H1 (cell line): ENCODE results near the gene C18orf54. TPM values are rescaled to one million over a fixed set of nuclear protein-coding genes. Genes with fewer than 3 reads are reported as not detected.

Experiments
- CTCF ChIA-PET: fragments of 300-600 bp; sonication (Branson Sonifier 250); formaldehyde crosslinking; loops from one replicate; lab custom pipeline; 2021; ENCODE audit not compliant: partially characterized antibody; lab: Charles Lee
- POLR2A ChIA-PET: fragments of 300-600 bp; sonication (Branson Sonifier 250); formaldehyde crosslinking; loops from one replicate; lab custom pipeline; 2021; ENCODE audit warnings: inconsistent platforms; ENCODE audit not compliant: partially characterized antibody; lab: Charles Lee
- DNase-seq, 2 experiments: peaks; one replicate each; pipeline versions ENCODE4 v3.0.0 to v3.0.0-alpha.2; 2010 to 2022; ENCODE audit warnings: low spot score in 2 of 2, low read depth in 1 of 2, mixed read lengths in 1 of 2
- FAIRE-seq: peaks from 2 replicates; lab custom pipeline; 2011; peaks lifted over from hg19 to GRCh38; lab: Jason Lieb, UNC
- H2AFZ ChIP-seq: 2 replicates; pipeline ENCODE4 v1.8.1; 2012; ENCODE audit warnings: low read length, inconsistent platforms
- H2AK5ac ChIP-seq: 2 replicates; pipeline ENCODE4 v1.6.1; 2013; ENCODE audit warnings: low read depth, low read length
- H2BK120ac ChIP-seq: replicated peaks from 2 replicates; pipeline ENCODE3; 2013; ENCODE audit warnings: low read depth, low read length, inconsistent platforms
- H2BK12ac ChIP-seq: 2 replicates; pipeline ENCODE4 v1.6.1; 2013; ENCODE audit warnings: low read depth, low read length
- H2BK15ac ChIP-seq: 2 replicates; pipeline ENCODE4 v1.6.1; 2013; ENCODE audit warnings: low read length
- H2BK20ac ChIP-seq: 2 replicates; pipeline ENCODE4 v1.6.1; 2013; ENCODE audit warnings: low read length
- H2BK5ac ChIP-seq: 2 replicates; pipeline ENCODE4 v1.6.1; 2013; ENCODE audit warnings: low read depth, low read length
- H3K14ac ChIP-seq: 2 replicates; pipeline ENCODE4 v1.6.1; 2013; ENCODE audit warnings: inconsistent platforms; ENCODE audit not compliant: insufficient read length
- H3K18ac ChIP-seq: 2 replicates; pipeline ENCODE4 v1.6.1; 2013; ENCODE audit warnings: low read length; ENCODE audit errors: extremely low read depth
- H3K23ac ChIP-seq: 2 replicates; pipeline ENCODE4 v1.6.1; 2013; ENCODE audit warnings: inconsistent platforms; ENCODE audit not compliant: insufficient read length
- H3K23me2 ChIP-seq: 2 replicates; pipeline ENCODE4 v1.6.1; 2013; ENCODE audit warnings: low read depth, low read length
- H3K27ac ChIP-seq: 2 replicates; pipeline ENCODE4 v1.6.1; 2011; ENCODE audit warnings: low read depth, low read length, inconsistent platforms
- H3K27me3 ChIP-seq, 4 experiments: replicated peaks in 1 of 4; 1 replicate in 1 of 4; 2 replicates in 3 of 4; pipeline versions ENCODE4 v1.6.1 to v1.8.1; 2011 to 2013; ENCODE audit warnings: low read length in 3 of 4, mild to moderate bottlenecking in 3 of 4, inconsistent platforms in 2 of 4, mixed read lengths in 2 of 4, moderate library complexity in 1 of 4; ENCODE audit not compliant: control insufficient read depth in 3 of 4, insufficient read depth in 3 of 4; ENCODE audit errors: extremely low read depth in 1 of 4
- H3K36me3 ChIP-seq, 4 experiments: 2 replicates each; pipeline versions ENCODE4 v1.6.1 to v1.8.1; 2011 to 2013; ENCODE audit warnings: mild to moderate bottlenecking in 4 of 4, low read length in 3 of 4, moderate library complexity in 2 of 4, control low read depth in 1 of 4, inconsistent platforms in 1 of 4; ENCODE audit not compliant: insufficient read depth in 4 of 4, control insufficient read depth in 2 of 4
- H3K4ac ChIP-seq: replicated peaks from 2 replicates; pipeline ENCODE3; 2013; ENCODE audit warnings: low read length, low read depth, mixed read lengths, inconsistent platforms; ENCODE audit not compliant: insufficient read length
- H3K4me1 ChIP-seq, 4 experiments: replicated peaks in 1 of 4; 1 replicate in 1 of 4; 2 replicates in 3 of 4; pipeline versions ENCODE4 v1.6.1 to v1.8.1; 2011 to 2013; ENCODE audit warnings: low read length in 3 of 4, inconsistent platforms in 2 of 4, mixed read lengths in 1 of 4; ENCODE audit not compliant: insufficient read depth in 4 of 4, control insufficient read depth in 3 of 4
- H3K4me2 ChIP-seq, 2 experiments: 2 replicates each; pipeline versions ENCODE4 v1.6.1 to v1.8.1; 2011 to 2013; ENCODE audit warnings: low read depth in 2 of 2, low read length in 2 of 2, control low read depth in 1 of 2, inconsistent platforms in 1 of 2, mild to moderate bottlenecking in 1 of 2; ENCODE audit not compliant: insufficient read depth in 1 of 2
- H3K4me3 ChIP-seq, 4 experiments: fragments of 200-600, 300-600 bp in 1 of 4; sonication (generic), shearing (Covaris generic), sonication (Bioruptor Twin) in 1 of 4; 2 replicates each; pipeline versions ENCODE4 v1.5.1 to v1.8.1; 2011 to 2016; ENCODE audit warnings: low read length in 4 of 4, low read depth in 3 of 4, control low read depth in 2 of 4, inconsistent platforms in 2 of 4, mild to moderate bottlenecking in 2 of 4, mixed read lengths in 1 of 4, moderate library complexity in 1 of 4; ENCODE audit not compliant: insufficient read depth in 2 of 4; ENCODE audit errors: extremely low read depth in 1 of 4
- H3K56ac ChIP-seq: replicated peaks from 2 replicates; pipeline ENCODE3; 2013; ENCODE audit warnings: low read depth, mild to moderate bottlenecking, mixed read lengths, low read length, inconsistent platforms; ENCODE audit not compliant: insufficient read length
- H3K79me1 ChIP-seq: 2 replicates; pipeline ENCODE4 v1.6.1; 2013; ENCODE audit warnings: low read depth, low read length, control low read depth
- H3K79me2 ChIP-seq, 2 experiments: 2 replicates each; pipeline versions ENCODE4 v1.6.1 to v1.8.1; 2012 to 2013; ENCODE audit warnings: low read length in 2 of 2, mild to moderate bottlenecking in 2 of 2, inconsistent platforms in 1 of 2; ENCODE audit not compliant: insufficient read depth in 2 of 2, control insufficient read depth in 1 of 2
- H3K9ac ChIP-seq, 4 experiments: replicated peaks in 1 of 4; 1 replicate in 1 of 4; 2 replicates in 3 of 4; pipeline versions ENCODE4 v1.6.1 to v1.8.1; 2011 to 2013; ENCODE audit warnings: low read depth in 3 of 4, low read length in 3 of 4, control low read depth in 2 of 4, mild to moderate bottlenecking in 2 of 4, moderate library complexity in 2 of 4, inconsistent platforms in 1 of 4; ENCODE audit errors: extremely low read depth in 1 of 4
- H3K9me3 ChIP-seq, 2 experiments: 2 replicates each; pipeline versions ENCODE4 v1.6.1 to v1.8.1; 2012 to 2013; ENCODE audit warnings: mild to moderate bottlenecking in 2 of 2, moderate library complexity in 2 of 2, control low read depth in 1 of 2, inconsistent platforms in 1 of 2, low read depth in 1 of 2, low read length in 1 of 2, mixed read lengths in 1 of 2; ENCODE audit not compliant: insufficient read depth in 2 of 2
- H4K20me1 ChIP-seq, 2 experiments: replicated peaks in 1 of 2; 2 replicates each; pipeline versions ENCODE3 to v1.8.1; 2011 to 2013; ENCODE audit warnings: inconsistent platforms in 2 of 2, low read length in 2 of 2, mild to moderate bottlenecking in 1 of 2; ENCODE audit not compliant: insufficient read depth in 2 of 2, control insufficient read depth in 1 of 2
- H4K5ac ChIP-seq: 2 replicates; pipeline ENCODE4 v1.6.1; 2013; ENCODE audit warnings: low read length, low read depth, mixed read lengths, inconsistent platforms; ENCODE audit not compliant: insufficient read length
- H4K8ac ChIP-seq: 2 replicates; pipeline ENCODE4 v1.8.0; 2013; ENCODE audit warnings: mild to moderate bottlenecking, moderate library complexity, low read length, inconsistent platforms; ENCODE audit not compliant: insufficient read depth; ENCODE audit errors: extremely low read depth
- H4K91ac ChIP-seq: replicated peaks from 2 replicates; pipeline ENCODE3; 2013; ENCODE audit warnings: low read length, mixed read lengths, inconsistent platforms; ENCODE audit not compliant: insufficient read length
- CREB1 ChIP-seq: IDR thresholded peaks from 2 replicates; pipeline ENCODE4 v1.6.1; 2012; ENCODE audit warnings: inconsistent platforms
- JUND ChIP-seq: IDR thresholded peaks from 2 replicates; pipeline ENCODE4 v1.6.1; 2011; ENCODE audit warnings: mild to moderate bottlenecking, improper control_type of control experiment, low read length
- RBBP5 ChIP-seq: IDR thresholded peaks from 2 replicates; pipeline ENCODE4 v1.7.1; 2012; ENCODE audit warnings: low read depth, mild to moderate bottlenecking, inconsistent platforms, low read length, moderate library complexity, borderline replicate concordance
- TAF1 ChIP-seq: IDR thresholded peaks from 2 replicates; pipeline ENCODE4 v1.6.1; 2011; ENCODE audit warnings: mild to moderate bottlenecking, low read depth, low read length
- USF2 ChIP-seq: IDR thresholded peaks from 2 replicates; pipeline ENCODE4 v1.6.1; 2011; ENCODE audit warnings: low read length, improper control_type of control experiment
- WGBS, 2 experiments: shearing (Covaris generic) in 1 of 2; methylation state at CpG; one replicate each; pipeline versions ENCODE4 v1.1.6 to v1.1.7; 2013 to 2015; ENCODE audit warnings: low lambda C conversion rate in 2 of 2, mixed read lengths in 2 of 2, inconsistent platforms in 1 of 2, low coverage in 1 of 2, missing lambda C conversion rate in 1 of 2; ENCODE audit not compliant: insufficient replicate concordance in 2 of 2, insufficient coverage in 1 of 2, insufficient read length in 1 of 2; ENCODE audit errors: extremely low coverage in 1 of 2, missing lambda C conversion rate in 1 of 2; 5-methylcytosine and 5-hydroxymethylcytosine counted together
- polyA plus RNA-seq, 7 experiments: library from polyadenylated mRNA; depleted of rRNA in 3 of 7; stranded (reverse) in 5 of 7; unstranded in 2 of 7; fragments of >200 nt in 5 of 7; fragments of 200-250 nt in 2 of 7; gene quantifications; 1 replicate in 5 of 7; 2 replicates in 1 of 7; 4 replicates in 1 of 7; pipeline versions ENCODE4 v1.2.1 to v1.2.3, GENCODE V29; 2011 to 2013; ENCODE audit warnings: missing spikeins in 2 of 7, mixed read lengths in 2 of 7
- total RNA-seq: library from RNA; stranded (reverse); fragmentation: NEBNext Ultra II Directional; extraction: Animal tissue kit (Norgen Biotek cat#: 25700); gene quantifications from 2 replicates; pipeline ENCODE4 v1.2.1, GENCODE V29; 2021

C18orf54 gene
- total and polyA plus RNA-seq, 2 of the 8 experiments (the other 6 are each of a cell fraction or from before 2014, with no cell fraction given), result 6.7 to 30.9 TPM

GRCh38 chr18:54330768-54331548, 26.7 kb upstream of the C18orf54 start:
- Histone ChIP-seq H4K5ac (no peak overlapping the region), H2BK12ac (no peak overlapping the region), H3K56ac (no peak overlapping the region), H3K4me1 (no peaks in the 10 kb centered on the region), H2BK120ac (no peak overlapping the region), H2BK15ac (no peak overlapping the region), H2AK5ac (no peak overlapping the region), H4K91ac (no peak overlapping the region), H2BK20ac (no peak overlapping the region), H3K18ac (no peak overlapping the region), H2BK5ac (no peak overlapping the region), H2AFZ (no peak overlapping the region), H3K79me2 (no peaks in the 10 kb centered on the region), H3K23me2 (0 out of 2 replicates have a peak, but pooled peaks cover 2% of the 10 kb centered on the region), H3K23ac (no peak overlapping the region), H3K9me3 (no peaks in the 10 kb centered on the region), H3K4me2 (no peak overlapping the region), H3K79me1 (no peaks in the 10 kb centered on the region)
- DNase-seq, result no peak
- POLR2A ChIA-PET, result no interaction called here
- FAIRE-seq, result no peak
- TF ChIP-seq CREB1, result no peak
- TF ChIP-seq JUND, result no peak
- no peak for TF ChIP-seq USF2
- TF ChIP-seq RBBP5, result no peak
- no peak for TF ChIP-seq TAF1
- TF ChIP-seq, all 59 proteins: peak for 0
- H3K4me3 ChIP-seq, result no peak overlapping the region
- H3K14ac ChIP-seq, result no peak overlapping the region
- H3K4ac ChIP-seq, result no peak overlapping the region
- 75% methylated on average over 6 of the region's 6 CpGs; no CpG with 5 or more reads in 1 of the 2 experiments for WGBS, 2 experiments
- no peak overlapping the region for H4K8ac ChIP-seq
- H3K9ac ChIP-seq, result no peak overlapping the region
- H3K36me3 ChIP-seq, result no peaks in the 10 kb centered on the region
- CTCF ChIA-PET, result interaction anchor here (0.6 to 0.7 kb wide), 2 partner anchors 551 to 966 kb away, joined by 3 read pairs; no protein-coding TSS in a partner anchor
- no peaks in the 10 kb centered on the region for H3K27me3 ChIP-seq
- no peaks in the 10 kb centered on the region for H4K20me1 ChIP-seq
- no peak overlapping the region for H3K27ac ChIP-seq
